Esophagus squamous epithelium (tissue), 4 donors: ENCODE measurements around the gene ELL2.

Experiments
- POLR2A ChIP-seq, 4 donors: fragments of 450-650 bp; IDR thresholded peaks; one replicate each; pipeline ENCODE4 v1.6.1; 2017; ENCODE audit warnings: antibody characterized with exemption in 4 of 4, mild to moderate bottlenecking in 4 of 4, moderate library complexity in 3 of 4
- TF ChIP-seq, protein P1 (sequence below), 6 experiments: fragments of 450-650 bp in 4 of 6; fragments of 200-600 bp in 2 of 6; sonication (generic) in 2 of 6; IDR thresholded peaks; one replicate each; pipeline ENCODE4 v1.5.1; 2016 to 2019; ENCODE audit warnings: antibody characterized with exemption in 6 of 6, mild to moderate bottlenecking in 4 of 6, moderate library complexity in 4 of 6

DNA sequence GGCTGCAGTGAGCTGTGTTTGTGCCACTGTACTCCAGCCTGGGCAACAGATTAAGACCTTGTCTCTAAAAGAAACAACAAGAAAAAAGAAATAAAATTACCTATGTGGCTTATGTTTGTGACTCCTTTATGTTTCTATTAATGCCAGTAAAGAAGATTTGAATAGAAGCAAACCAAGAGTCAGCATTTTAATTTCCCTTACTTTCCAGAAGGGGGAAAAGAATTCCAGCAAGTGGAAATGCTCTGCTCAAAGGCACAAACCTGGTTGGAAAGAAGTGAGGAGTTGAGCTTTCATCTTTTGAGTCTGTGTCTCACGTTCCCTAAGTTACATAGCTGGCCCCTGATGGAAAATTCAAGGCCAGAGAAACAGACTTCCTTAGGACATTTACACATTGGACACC is 23.6 kb upstream of the ELL2 start:
- TF ChIP-seq, protein P1, sequence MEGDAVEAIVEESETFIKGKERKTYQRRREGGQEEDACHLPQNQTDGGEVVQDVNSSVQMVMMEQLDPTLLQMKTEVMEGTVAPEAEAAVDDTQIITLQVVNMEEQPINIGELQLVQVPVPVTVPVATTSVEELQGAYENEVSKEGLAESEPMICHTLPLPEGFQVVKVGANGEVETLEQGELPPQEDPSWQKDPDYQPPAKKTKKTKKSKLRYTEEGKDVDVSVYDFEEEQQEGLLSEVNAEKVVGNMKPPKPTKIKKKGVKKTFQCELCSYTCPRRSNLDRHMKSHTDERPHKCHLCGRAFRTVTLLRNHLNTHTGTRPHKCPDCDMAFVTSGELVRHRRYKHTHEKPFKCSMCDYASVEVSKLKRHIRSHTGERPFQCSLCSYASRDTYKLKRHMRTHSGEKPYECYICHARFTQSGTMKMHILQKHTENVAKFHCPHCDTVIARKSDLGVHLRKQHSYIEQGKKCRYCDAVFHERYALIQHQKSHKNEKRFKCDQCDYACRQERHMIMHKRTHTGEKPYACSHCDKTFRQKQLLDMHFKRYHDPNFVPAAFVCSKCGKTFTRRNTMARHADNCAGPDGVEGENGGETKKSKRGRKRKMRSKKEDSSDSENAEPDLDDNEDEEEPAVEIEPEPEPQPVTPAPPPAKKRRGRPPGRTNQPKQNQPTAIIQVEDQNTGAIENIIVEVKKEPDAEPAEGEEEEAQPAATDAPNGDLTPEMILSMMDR (IDR thresholded peaks at IDR 0.05), result no peak
- TF ChIP-seq POLR2A (IDR thresholded peaks at IDR 0.05), result no peak
